Stimulated activated CD8-positive, alpha-beta memory T cell treated with anti-CD3 and anti-CD28 coated beads, Interleukin-2, amount 100 ng/mL, for 48 hours (primary cell): Measurements from ENCODE around the gene GALNT2.

Experiments used
- DNase-seq, 2 donors: peaks; one replicate each; pipeline ENCODE4 v3.0.0-alpha.2; 2020; ENCODE audit warnings: low read depth in 2 of 2

Gene GALNT2

DNA sequence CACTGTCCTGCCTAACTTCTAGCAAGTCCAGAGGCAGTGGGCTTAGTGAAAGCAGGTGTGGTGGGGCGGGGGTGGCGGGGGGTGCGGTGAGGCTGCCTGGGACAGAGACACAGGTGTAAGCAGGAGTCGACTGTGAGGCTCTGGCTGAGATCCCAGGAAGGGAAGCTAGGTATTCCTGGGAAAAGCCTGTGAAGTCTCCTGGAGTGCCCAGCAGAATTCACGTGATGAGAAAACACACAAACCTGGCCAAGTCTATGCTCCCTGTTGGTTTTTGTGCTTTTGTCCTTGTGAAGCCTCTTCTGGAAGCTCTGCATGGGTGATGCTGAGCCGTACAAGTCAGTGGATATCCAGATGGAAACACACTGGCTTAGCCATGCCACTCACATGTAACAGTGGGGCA, 5.3 kb downstream of the GALNT2 start:
- DNase-seq = no peak

DNA sequence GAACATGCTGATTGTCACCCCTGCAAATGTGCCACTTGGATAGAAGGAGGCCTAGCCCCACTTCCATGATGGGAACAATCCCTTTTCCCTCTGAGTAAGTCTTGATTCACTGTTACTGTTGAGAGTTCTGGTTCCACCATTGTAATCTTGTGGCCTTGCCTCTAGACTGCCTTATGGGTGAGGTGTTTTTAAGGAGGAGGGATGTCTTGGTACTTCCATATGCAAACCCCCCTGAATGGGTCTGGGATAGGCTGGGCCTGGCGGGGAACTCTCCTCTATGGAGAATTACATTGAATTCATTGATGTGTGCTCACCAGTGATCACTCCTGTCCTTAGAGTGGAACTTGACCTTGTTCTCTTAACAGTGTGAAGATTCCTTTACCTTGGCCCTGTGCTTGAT, 5.8 kb downstream of the GALNT2 start:
- DNase-seq = no peak

DNA sequence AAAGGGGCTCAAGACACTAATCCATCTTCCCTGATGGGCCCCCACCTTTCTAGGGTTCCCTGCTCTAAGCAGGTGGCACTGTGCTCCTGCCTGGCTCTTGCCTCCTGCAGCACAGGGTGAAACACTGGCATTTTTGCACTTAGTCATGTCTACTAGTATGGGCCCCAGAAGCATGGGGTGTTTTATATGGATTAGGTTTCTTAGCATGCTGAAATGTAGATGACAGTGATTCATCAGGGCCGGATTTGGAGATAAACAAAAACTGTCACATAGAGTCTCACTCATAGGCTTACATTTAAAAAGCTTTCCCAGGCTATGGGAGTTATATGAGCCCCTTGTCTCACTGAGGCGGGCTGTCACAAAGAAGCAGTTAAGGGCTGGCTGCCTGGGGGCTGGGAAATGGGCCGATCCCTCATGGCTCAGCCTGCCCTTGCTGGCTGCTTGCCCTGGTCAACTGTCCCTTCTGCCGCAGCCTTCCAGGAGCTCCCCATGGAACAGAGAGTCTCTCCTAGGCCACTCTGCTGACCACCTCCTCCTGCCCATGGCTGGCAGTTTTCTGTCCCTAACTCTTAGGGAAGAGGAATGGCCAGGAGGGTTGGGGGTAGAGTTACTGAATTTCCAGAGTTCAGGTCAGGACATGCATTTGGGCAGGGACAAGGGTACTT, 6.5 kb downstream of the GALNT2 start:
- no peak for DNase-seq

DNA sequence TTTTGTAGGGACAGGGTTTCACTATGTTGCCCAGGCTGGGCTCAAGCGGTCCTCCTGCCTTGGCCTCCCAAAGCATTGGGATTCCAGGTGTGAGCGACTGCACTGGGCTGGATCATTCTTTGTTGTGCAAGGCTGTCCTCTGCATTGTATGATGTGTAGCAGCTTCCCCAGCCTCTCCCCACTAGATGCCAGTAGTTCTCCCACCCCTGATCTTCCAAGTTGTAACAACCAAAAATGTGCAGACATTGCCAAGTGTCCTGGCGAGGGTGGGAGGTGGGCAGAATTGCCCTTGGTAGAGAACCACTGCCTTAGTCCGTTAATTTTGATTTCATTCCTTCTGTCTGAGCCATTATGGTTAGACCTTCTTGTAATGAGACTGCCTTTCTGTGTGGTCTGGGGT, 7.2 kb downstream of the GALNT2 start:
- no peak for DNase-seq

DNA sequence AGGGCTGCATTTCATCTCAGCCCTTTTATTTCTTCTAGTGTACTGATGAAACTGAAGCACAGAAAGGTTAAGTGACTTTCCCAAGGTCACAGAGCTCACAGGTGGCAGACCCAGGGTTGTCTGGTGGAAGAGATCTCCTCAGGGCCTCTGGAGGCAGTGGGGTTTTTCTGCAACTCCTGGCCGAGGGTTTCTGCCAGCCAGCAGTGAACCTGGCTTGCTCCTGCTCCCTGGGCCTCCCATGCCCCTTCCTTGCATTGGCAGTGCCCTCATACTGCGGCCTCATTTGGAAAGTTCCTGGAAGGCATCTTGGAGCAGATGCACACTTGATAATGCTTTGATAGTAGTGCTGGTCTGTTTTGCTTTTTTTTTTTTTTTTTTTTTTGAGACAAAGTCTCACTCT, 7.7 kb downstream of the GALNT2 start:
- DNase-seq = no peak

DNA sequence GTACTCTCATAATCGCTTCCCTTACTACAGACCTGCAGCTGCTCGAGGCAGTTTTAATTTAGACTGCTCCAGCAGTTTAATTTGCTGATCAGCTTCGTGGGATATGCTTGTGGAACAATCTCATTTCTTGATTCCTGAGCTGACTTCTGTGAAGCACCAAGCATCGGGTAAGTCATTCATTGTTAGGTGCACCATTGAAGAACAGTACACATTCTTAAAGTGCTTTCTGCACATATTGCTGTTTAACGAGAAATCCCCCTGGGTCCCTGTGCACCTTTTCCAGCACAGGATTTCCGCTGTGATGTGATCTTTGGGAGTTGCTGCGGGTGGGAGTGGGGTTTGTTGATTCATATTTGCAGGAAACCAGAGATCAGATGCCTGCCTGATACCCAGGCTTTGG, 9.1 kb downstream of the GALNT2 start:
- no peak for DNase-seq

DNA sequence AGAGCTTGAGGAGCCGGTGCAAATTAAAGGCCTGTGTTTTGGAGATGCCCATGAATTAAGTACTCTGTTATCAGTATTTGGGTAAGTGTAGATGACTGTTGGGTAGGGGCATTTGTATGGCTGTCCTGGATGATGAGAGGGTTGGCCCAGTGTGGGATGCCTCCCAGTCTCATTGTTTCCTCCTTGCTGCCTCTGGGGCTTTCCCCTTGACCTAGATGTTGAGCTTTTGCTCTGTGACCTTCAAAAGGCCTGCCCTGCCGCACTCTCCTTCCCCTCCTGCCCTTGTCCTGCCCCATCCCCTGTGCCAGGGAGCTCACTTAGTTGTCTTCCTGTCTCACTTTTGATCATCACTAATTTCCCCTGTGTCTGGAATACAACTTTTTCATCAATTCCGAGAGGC, 10.0 kb downstream of the GALNT2 start:
- DNase-seq = no peak

DNA sequence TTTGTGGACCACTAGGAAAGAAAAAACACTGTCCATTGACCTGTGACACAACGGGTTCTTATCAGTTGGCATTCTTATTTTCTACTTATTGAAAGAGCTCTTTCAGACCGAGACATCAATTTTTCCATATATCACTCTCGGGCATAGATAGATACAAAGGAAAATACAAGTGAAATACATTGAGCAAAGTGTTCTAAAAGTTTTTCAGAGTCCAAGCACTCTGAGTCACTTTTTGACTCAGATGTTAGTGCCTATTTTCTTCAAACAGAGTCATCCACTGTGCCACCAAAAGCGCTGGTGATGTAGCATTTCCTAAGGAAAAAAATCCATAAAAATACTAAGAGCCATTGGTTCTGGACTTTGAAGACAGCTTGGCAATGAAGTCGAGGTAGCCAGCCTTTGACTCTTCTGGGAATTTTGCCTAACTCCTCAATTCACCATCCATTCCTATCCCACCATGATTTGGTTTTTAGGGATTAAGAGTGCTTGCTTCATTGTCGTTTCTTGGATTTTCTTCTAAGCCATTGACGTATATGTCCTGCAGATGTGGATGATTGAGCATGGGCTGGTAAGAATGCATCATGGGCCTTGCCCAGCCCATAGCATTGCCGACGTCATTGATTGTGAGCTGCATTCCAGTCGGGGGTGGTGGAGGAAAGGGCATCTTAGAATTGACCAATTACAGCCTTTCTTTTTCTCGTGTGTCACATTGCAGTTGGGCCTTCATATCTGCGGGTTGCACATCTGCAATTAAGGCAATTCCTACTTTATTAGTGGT, 10.6 kb downstream of the GALNT2 start:
- DNase-seq = no peak

DNA sequence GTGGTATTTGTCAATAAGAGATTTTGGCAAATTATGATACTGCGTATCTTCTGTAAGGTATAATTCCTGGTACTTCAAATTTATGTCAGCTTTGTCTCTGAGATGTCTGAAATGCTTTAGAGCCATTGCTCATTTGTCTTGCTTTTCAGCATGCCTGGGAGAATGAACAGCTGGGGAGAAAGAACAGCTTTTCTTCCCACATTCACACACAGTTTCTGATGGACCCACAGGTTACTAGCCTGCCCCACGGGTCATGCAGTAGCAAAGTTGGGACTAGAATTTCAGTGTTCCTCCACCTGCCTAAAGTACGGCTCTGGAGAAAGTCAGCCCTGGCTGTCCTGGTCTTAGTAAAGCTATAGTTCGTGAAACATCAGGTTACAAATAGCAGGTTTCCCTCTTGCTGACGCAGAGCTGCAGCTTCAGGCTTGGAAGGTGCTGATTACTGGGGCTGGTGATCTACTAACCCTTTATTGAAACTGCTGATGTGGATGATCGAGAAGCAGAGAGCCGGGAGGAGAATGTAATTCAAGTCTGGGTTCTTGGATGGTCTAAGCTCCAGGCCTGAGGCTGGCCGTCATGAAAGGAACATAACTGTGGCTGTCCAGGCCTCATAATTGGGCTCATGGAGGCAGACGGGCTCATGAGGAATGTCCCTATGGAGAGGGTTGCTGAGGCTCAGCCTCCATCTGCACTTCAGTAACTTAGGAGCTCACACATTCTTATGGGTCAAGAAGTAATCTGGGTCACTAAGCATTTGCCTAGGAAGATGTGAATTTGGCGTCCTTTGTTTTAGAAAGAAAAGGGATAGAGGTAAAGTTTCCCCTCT, 12.4 kb downstream of the GALNT2 start:
- DNase-seq = no peak

DNA sequence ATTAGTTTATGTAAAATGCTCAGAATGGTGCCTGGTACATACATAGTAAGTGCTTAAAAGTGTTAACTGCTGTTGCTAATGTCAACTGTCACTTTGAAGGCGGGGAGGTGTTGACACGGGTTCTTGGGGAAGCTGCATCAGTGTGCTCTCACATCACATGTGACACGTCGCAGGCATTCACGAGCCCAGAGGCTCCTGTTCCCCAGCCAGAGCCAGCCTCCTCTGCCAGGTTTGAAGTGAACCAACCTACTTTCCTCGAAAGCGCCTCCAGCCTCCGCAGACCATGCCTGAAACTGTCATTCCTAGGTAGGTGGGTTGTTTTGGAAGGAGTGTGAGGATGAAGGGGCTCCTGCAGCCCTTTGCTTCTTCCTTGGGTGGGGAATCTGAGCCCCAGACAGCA, 13.8 kb downstream of the GALNT2 start:
- no peak for DNase-seq

DNA sequence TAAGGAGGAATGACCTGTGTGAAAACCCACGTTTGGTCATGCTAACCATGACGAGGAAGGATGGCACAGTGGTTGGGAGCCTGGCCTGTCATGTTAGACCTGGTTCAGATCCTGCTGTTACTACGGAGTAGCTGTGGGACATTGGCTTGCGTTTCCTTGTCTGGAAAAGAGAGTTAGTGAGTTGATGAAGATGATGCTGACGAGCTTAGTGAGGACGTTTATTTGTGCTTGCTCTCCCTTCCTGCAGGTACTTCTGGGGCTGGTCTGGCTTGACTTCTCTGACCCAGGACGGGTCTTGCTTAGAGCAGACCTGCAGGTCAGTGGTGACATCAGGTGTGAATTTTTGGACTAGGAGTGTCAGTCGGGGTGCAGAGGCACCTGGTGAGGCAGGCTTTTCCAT, 14.7 kb downstream of the GALNT2 start:
- no peak for DNase-seq

DNA sequence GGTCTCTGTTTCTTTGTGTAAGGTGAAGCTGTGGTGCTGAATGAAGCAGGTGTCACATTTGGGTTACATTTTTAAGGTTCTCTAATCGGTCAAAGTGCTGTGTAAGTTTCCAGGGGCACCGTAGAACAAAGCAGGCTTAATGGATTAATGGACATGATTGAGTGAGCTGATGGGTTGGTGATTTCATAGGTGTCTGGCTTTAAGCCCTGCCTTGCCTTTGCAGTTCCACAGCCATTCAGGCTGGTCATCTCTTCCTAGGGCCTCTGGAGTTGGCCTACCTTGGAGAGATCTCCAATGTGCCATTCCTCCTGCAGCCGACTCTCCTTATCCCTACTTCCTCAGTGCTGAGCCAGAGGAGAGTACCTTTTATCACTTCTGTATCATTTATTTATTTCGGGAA, 15.2 kb downstream of the GALNT2 start:
- no peak for DNase-seq

DNA sequence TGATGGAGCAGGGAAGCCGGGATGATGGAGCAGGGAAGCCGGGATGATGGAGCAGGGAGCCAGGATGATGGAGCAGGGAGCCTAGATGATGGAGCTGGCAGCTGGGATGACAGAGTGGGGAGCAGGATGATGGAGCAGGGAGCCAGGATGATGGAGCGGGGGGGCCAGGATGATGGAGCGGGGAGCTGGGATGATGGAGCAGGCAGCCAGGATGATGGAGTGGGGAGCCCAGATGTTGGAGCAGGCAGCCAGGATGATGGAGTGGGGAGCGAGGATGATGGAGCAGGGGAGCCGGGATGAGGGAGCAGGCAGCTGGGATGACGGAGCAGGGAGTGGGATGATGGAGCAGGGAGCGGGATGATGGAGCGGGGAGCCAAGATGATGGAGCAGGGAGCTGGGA, 16.0 kb downstream of the GALNT2 start:
- no peak for DNase-seq

DNA sequence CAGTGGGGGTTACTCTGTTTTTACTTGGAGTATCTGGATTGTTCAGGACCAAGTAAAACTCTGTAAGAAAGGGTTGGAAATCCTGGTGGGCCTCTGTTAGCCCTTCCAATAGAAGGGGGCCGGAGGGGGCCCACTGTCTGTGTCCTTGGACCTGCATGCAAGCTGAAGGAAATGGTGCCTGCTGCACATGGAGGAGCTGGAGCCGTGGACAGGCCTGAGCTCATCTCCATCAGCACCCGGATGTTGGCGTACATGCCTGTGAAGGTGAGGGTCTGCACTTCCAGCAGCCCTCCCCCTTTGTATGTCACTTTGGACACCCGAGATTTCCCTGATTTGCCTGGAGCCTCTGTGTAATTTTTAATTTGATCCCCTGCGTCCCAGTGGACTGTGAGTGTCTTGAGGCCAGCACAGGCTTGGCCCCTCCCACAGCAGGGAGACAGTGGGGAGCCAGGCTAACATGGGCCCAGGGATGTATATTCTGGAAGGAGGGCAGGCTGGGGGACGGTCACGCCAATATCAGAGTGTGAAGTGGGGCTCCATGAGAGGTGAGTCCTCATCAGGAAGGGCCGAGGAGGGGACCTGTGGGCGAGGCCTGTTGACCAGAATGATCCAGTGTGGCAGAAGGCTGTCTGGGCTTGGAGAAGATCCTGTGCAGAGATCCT, 16.8 kb downstream of the GALNT2 start:
- DNase-seq = no peak

DNA sequence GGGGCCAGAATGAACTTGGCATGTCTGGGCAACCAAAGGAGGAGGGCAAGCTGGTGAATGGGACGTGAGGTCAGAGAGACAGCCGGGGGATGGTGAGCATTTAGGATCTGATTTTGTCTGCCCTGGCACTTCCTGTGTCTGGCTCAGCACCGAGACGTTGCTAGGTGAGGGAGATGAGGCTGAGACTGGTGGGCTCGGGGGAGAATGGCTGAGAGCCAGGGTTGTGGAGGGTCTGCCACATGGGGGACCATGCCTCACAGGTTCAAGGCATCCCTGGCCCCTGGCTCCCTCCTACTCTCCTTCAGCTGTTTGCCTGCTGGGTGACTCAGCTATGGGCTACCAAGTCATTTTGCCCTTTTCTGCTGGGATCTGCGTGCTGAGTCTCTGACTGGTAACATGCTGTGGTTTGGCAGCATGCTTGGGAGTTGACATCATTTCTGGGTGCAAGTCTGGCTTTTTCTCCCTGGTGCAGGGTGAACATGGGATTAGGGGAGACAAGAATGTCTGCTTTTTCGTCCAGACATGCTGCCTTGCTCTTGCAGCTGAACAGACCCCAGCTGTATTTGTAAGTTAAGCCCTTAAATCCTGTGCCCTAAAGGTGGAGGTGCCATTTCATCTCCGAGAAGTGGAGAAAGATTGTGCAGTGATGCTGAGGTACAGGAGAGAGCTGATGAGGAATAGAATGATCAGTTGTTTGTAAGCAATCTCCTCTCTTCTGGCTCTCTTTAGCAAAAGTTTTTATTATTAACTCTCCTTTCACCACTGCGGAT, 17.6 kb downstream of the GALNT2 start:
- DNase-seq = peak; percentile 41 to 64

DNA sequence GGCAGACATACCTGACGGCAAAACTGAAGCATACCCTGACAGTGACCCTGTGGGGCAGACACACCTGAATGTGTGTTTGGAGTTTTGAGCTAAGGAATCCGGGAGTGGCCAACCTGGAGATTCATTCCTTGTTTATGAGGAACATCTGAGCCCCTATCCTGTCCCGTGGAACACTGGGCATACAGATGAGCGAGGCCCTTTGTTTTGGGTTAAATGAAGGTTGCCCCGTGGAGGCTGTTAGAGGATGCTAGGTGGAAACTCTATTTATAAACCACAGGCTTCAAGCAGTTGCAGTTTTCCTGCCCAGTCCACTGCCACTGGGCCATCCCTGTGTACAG, 18.1 kb downstream of the GALNT2 start:
- no peak for DNase-seq

DNA sequence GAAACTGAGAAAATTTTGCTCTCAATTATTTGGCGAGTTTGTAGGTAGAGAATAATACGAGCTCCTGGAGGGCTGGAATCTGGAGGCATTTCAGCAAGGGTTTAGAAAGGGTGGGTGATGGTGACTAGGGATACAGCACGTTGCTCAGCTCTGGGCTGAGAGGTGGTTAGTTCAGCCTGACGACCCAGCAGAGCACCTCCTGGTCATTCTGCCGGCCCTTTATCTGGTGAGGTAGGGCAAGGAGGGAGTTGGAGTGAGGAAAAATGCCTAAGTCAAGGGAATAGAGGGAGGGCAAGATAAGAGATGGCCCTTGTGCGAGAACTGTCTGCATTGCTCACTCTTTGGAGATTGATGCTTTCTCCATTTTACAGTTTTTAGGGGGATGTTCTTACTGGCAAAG, 19.1 kb downstream of the GALNT2 start:
- DNase-seq = no peak

DNA sequence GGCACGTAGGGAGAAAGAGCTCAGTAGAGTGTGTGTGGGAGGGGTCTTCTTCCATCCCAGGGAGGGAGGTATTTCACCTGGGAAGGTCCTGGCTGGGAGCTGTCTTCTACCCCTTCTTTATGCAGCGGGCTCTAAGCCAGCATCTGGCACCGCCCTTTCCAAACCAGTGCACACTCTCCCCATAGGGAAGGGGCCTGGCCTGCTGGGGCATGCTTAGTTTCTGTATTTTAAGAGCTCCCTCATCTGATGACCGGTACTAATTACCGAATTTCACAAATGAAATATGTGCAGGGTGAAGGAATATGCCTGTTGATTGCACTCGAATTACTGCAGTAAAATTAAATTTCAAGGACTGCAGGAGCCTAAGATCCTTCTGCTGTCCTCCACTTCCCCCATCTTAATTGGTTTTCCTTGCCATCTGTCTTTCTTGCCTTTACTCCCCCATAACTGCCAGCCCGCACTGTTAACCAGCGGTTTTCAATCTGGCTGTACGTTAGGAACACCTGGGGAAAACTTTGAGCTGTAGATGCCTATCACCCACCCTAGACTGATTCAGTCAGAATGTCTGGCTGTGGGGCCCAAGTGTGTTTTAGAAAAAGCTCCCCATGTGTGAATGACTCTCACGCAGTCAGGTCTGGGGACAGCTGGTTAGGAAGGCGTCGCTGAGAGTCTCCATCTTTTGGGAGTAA, 20.1 kb downstream of the GALNT2 start:
- DNase-seq = no peak

DNA sequence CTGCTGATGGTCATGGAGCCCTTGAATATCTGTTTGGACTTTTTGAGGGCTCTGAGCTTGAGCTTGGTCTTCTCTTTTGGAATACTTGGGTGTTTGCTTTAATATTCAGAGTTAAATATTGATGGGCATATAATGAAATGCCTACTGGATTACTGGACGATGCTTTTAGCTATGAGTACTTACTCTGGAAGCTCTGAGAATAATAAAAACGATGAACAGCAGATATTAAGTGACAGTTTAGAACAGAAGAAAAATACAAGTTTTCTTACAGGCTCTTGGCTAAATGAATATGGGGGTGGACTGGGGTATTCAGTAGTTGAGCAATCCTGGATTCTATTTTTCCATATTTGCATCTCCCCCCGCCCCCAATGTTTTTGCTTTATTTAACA, 20.7 kb downstream of the GALNT2 start:
- no peak for DNase-seq

DNA sequence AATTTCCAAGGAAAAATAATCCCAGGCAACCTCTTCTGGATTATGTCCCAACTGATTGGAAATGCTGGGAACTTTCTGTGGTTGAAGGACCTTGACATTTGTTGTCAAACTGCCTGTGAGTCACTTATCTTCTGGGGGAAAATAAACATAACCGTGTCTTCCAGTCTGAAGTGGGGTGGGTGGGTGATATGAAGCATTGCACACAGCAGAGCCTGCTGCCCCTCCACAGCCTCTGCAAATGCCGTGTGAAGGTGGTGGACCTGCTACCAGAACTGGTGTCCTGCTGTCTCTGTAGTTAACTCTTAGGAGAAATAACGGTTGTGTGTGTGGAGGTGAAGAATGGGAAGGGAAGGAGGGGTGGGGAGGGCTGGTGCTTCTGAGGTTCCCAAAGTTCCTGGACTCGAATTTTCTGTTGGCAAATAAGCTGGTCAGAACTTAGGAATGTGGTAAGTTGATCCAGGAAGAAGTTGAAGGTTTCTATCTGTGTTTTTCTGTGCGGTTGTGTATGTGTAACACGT, 23.2 kb downstream of the GALNT2 start:
- DNase-seq = no peak
